ENCODE measurements around the gene CDH23.

DNA sequence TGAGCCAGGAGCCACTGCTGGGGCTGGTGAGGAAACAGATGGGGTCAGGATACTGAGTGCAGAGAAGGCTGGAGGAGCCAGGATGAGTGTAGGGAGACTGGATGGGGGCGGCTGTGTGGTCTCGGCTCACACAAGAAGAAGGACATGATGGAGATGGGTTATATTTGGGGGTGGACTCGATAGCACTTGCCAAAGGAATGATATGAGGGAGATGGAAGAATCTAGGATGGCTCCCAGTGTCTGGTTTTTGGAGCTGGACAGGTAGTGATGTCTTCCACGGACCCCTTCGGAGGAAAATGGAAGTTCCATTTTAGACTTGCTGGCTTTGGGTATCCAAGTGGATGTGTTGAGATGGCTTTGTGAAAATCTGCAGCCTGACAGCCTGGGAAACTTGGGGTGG is 83.9 kb downstream of the CDH23 start:
- TF ChIP-seq CTCF (IDR thresholded peaks at IDR 0.05) (no peak), POLR2A (IDR thresholded peaks at IDR 0.05) (no peak)
